HepG2 (cell line): ENCODE data around the gene NACC2. TPM values are rescaled to one million over a fixed set of nuclear protein-coding genes. Genes with fewer than 3 reads are reported as not detected.

ENCODE experiments used
- ATAC-seq: fragments of 200-7000 bp; cut with Tn5 transposase; 3 replicates; pipeline ENCODE4 v1.9.1; 2020; ENCODE audit warnings: mild to moderate bottlenecking, moderate library complexity
- BruUV-seq: library from RNA; stranded (reverse); fragments of 400-500 nt; replicated peaks from 2 replicates; lab custom pipeline; 2021; lab: Mats Ljungman, UMichigan
- CTCF ChIA-PET: fragments of 300-600 bp; formaldehyde crosslinking; extraction: SDS; loops from one replicate; lab custom pipeline; 2021; ENCODE audit warnings: low total read pairs, inconsistent platforms, low intra/inter-chr PET ratio; lab: Yijun Ruan, JAX
- POLR2A ChIA-PET: fragments of 350-600 bp; sonication (Branson Sonifier 250); formaldehyde crosslinking; loops from one replicate; lab custom pipeline; 2020; ENCODE audit warnings: antibody characterized with exemption, inconsistent platforms; lab: Yijun Ruan, JAX
- DNase-seq: peaks from one replicate; pipeline ENCODE4 v3.0.0-alpha.2; 2015; ENCODE audit warnings: low spot score
- FAIRE-seq: peaks from 3 replicates; lab custom pipeline; 2011; peaks lifted over from hg19 to GRCh38; lab: Jason Lieb, UNC
- H2AFZ ChIP-seq: one replicate; pipeline ENCODE4 v1.6.1; 2011; ENCODE audit warnings: low read length, inconsistent platforms
- H3K27ac ChIP-seq: fragments of 300-600 bp; 3 replicates; pipeline ENCODE4 v1.8.0; 2011; ENCODE audit warnings: mixed run types, mild to moderate bottlenecking, mixed read lengths, low read length, inconsistent platforms; ENCODE audit not compliant: insufficient read depth; ENCODE audit errors: extremely low read length
- H3K27me3 ChIP-seq, 2 experiments: fragments of 200-600 bp in 1 of 2; 2 replicates in 1 of 2; 3 replicates in 1 of 2; pipeline versions ENCODE4 v1.6.0 to v1.8.0; 2011; ENCODE audit warnings: low read length in 2 of 2, mild to moderate bottlenecking in 2 of 2, moderate library complexity in 2 of 2, inconsistent platforms in 1 of 2; ENCODE audit not compliant: insufficient read depth in 2 of 2, control insufficient read depth in 1 of 2
- H3K36me3 ChIP-seq, 2 experiments: fragments of 200-600 bp in 1 of 2; replicated peaks in 1 of 2; 2 replicates in 1 of 2; 3 replicates in 1 of 2; pipeline versions ENCODE4 v1.5.1 to v1.8.0; 2011; ENCODE audit warnings: low read length in 2 of 2, inconsistent platforms in 1 of 2; ENCODE audit not compliant: insufficient read depth in 2 of 2, control insufficient read depth in 1 of 2
- H3K4me1 ChIP-seq: 2 replicates; pipeline ENCODE4 v1.5.1; 2012; ENCODE audit warnings: low read length, inconsistent platforms; ENCODE audit not compliant: insufficient read depth
- H3K4me2 ChIP-seq: 2 replicates; pipeline ENCODE4 v1.6.0; 2011; ENCODE audit warnings: low read depth, low read length, inconsistent platforms
- H3K4me3 ChIP-seq, 3 experiments: fragments of 200-600 bp in 1 of 3; sonication (generic), shearing (Covaris generic) in 1 of 3; replicated peaks in 1 of 3; 2 replicates each; pipeline ENCODE4 v1.5.1; 2011 to 2016; ENCODE audit warnings: low read length in 3 of 3, inconsistent platforms in 2 of 3, low read depth in 2 of 3, mild to moderate bottlenecking in 2 of 3, control low read depth in 1 of 3, mixed read lengths in 1 of 3; ENCODE audit not compliant: insufficient read depth in 1 of 3
- H3K79me2 ChIP-seq: one replicate; pipeline ENCODE4 v1.6.1; 2011; ENCODE audit warnings: low read length, inconsistent platforms; ENCODE audit not compliant: insufficient read depth
- H3K9ac ChIP-seq: 2 replicates; pipeline ENCODE4 v1.6.0; 2011; ENCODE audit warnings: mild to moderate bottlenecking, low read depth, low read length, inconsistent platforms; ENCODE audit not compliant: insufficient read depth
- H3K9me3 ChIP-seq: 2 replicates; pipeline ENCODE4 v1.5.1; 2012; ENCODE audit warnings: mild to moderate bottlenecking, low read length
- H4K20me1 ChIP-seq: 2 replicates; pipeline ENCODE4 v1.6.0; 2011; ENCODE audit warnings: inconsistent platforms, mild to moderate bottlenecking, low read length, moderate library complexity; ENCODE audit not compliant: insufficient read depth
- BHLHE40 ChIP-seq: IDR thresholded peaks from 2 replicates; pipeline ENCODE4 v1.6.1; 2011; ENCODE audit warnings: low read length, improper control_type of control experiment
- CREB1 ChIP-seq, 2 experiments: fragments of 450-650 bp in 1 of 2; IDR thresholded peaks; 2 replicates each; pipeline ENCODE4 v1.6.1; 2016 to 2017; ENCODE audit warnings: control low read depth in 1 of 2, mild to moderate bottlenecking in 1 of 2, missing compliant biosample characterization in 1 of 2, missing genetic modification characterization in 1 of 2
- NRL ChIP-seq: sonication (generic); formaldehyde crosslinking; IDR thresholded peaks from 2 replicates; pipeline ENCODE4 v1.5.0; 2020; ENCODE audit warnings: missing genetic modification reagents, mild to moderate bottlenecking, moderate library complexity, borderline replicate concordance
- PCBP2 ChIP-seq: fragments of 200-400 bp; formaldehyde crosslinking; optimal IDR thresholded peaks from 2 replicates; pipeline ENCODE3; 2018; ENCODE audit warnings: low read length, low read depth; ENCODE audit not compliant: poor library complexity, severe bottlenecking
- SP5 ChIP-seq: IDR thresholded peaks from 2 replicates; pipeline ENCODE4 v1.6.1; 2016; ENCODE audit warnings: low read depth, borderline replicate concordance
- TSC22D2 ChIP-seq: sonication (generic); formaldehyde crosslinking; IDR thresholded peaks from 2 replicates; pipeline ENCODE4 v1.5.1; 2020; ENCODE audit warnings: missing genetic modification reagents, mild to moderate bottlenecking, borderline replicate concordance
- ZNF747 ChIP-seq: sonication (generic); formaldehyde crosslinking; IDR thresholded peaks from 2 replicates; pipeline ENCODE4 v1.8.1; 2023; ENCODE audit warnings: missing genetic modification reagents, mild to moderate bottlenecking, borderline replicate concordance
- ZNF776 ChIP-seq: sonication (generic); formaldehyde crosslinking; IDR thresholded peaks from 2 replicates; pipeline ENCODE4 v1.4.0; 2020; ENCODE audit warnings: mild to moderate bottlenecking, missing genetic modification reagents
- WGBS: methylation state at CpG from one replicate; pipeline ENCODE4 v1.1.6; 2017; ENCODE audit warnings: low lambda C conversion rate; 5-methylcytosine and 5-hydroxymethylcytosine counted together
- in situ Hi-C: cut with HindIII; loops from 2 replicates; pipeline ENCODE4 v1.10.0; 2017; ENCODE audit warnings: low pct_unique_long_range_greater_than_20kb; ENCODE audit not compliant: extremely low pct_ligation_motif_present
- intact Hi-C: fragments of 100-400 bp; cut with micrococcal nuclease; formaldehyde crosslinking; loops from one replicate; pipeline ENCODE4 v1.10.0; 2022; ENCODE audit not compliant: unreplicated experiment
- polyA plus RNA-seq, 8 experiments: library from polyadenylated mRNA; depleted of rRNA in 3 of 8; stranded (reverse) in 7 of 8; unstranded in 1 of 8; fragments of >200 nt; fragmentation: Illumina TruSeq in 4 of 8; extraction: Trizol in 4 of 8; gene quantifications; 2 replicates each; pipeline versions ENCODE4 v1.2.1 to v1.2.3, GENCODE V29; 2011 to 2016; ENCODE audit warnings: low read depth in 4 of 8, missing spikeins in 1 of 8, mixed read lengths in 1 of 8; ENCODE audit not compliant: insufficient read depth in 1 of 8
- total RNA-seq, 5 experiments: library from RNA; depleted of rRNA; stranded (reverse); fragments of >200 nt; fragmentation: Illumina TruSeq; extraction: Trizol; gene quantifications; 2 replicates each; pipeline ENCODE4 v1.2.3, GENCODE V29; 2016; ENCODE audit warnings: low read depth in 1 of 5
- TF ChIP-seq, protein P1 (sequence below): sonication (generic); formaldehyde crosslinking; IDR thresholded peaks from 2 replicates; pipeline ENCODE4 v1.4.0; 2020; ENCODE audit warnings: missing genetic modification reagents

Gene NACC2
- total and polyA plus RNA-seq, 2 of the 13 experiments (the other 11 are each of a cell fraction or from before 2014, with no cell fraction given): 5.9 to 12.3 TPM

DNA sequence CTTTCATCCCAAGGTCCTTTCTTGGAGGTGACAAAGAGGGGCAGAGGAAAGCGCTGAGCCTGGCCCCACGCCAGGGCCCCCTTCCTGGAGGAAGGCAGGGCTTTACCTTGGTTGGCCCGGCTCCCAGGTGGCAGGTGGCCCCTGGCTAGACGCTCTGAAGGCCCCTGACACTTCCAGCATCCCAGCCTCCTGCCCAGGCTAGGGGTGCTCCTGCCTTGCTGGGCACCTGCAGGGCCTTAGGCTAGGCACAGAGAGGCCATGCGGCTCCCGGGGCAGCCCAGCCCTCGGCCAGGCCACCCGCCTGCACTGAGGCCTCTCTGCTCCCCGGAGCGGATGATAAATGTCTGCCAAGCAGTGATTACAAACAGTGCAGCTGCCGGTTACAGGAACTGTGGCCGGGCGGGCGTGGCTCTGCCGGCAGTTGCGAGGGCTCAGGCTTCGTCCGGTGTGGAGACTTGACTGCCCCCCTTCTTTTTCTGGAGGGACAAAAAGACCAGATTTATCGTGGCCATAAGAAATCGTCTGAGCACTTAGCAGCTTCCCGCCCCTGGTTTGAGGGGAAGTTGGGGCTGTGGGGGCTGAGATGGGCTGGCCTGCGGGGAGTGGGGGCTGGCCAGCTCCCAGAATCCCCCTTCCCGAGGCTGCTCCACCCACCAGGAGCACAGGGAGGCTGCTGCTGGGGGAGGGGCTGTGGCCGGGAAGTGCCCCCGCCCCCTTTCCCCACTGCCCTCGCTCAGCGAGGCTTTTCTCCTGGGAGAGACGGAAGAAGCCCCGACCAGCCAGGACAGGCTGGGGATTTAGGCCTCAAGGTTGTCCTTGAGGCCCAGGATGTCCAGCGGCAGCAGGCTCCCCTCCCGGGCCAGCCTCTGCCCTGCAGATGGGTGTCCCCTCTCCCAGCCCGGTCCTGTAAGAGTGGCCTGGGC lies 102.3 kb downstream of the NACC2 start (continued):
- peak; percentile 40; the same call in 1 of the 2 replicates for TF ChIP-seq TSC22D2 (CRISPR knock-in tag)
- no peak for TF ChIP-seq BHLHE40
- TF ChIP-seq NRL (CRISPR knock-in tag): peak; percentile 62; the same call in 1 of the 2 replicates
- no peak for TF ChIP-seq PCBP2
- peak; percentile 96 for TF ChIP-seq SP5
- TF ChIP-seq CREB1 (IDR thresholded peaks at IDR 0.05): no peak
- no peak for TF ChIP-seq CREB1 (CRISPR knock-in tag; IDR thresholded peaks at IDR 0.05)
- peak; percentile 56; the same call in 1 of the 2 replicates for TF ChIP-seq ZNF747 (CRISPR knock-in tag)

DNA sequence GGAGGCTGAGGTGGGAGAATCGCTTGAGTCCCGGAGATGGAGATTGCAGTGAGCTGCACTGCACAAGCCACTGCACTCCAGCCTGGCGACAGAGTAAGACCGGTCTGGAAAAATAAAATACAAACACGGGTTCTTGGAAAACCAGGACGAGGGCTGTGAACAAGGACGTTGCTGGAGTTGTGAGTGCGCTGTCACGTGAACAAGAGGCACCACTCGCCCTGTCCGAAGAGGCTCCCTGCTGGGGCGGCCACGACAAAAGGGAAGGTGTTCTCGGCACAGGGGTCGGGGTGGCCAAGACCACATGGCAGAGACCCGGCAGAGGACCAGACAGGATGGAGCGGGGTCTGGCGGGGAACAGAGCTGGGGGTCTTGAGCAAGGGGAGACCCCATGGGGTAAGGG lies 103.3 kb downstream of the NACC2 start:
- DNase-seq (no peak), FAIRE-seq (no peak), ATAC-seq (no peak)
- no peak overlapping the region for H3K27ac ChIP-seq
- no peaks in the 10 kb centered on the region for H3K36me3 ChIP-seq
- peaks cover 70% of the 10 kb centered on the region for H3K4me1 ChIP-seq
- H3K79me2 ChIP-seq: no peaks in the 10 kb centered on the region
- no peak overlapping the region for H2AFZ ChIP-seq
- WGBS: 76% methylated on average over 18 of the region's 18 CpGs
- peak overlapping the region; percentile 94; the same call in 1 of the 2 replicates for H3K9ac ChIP-seq
- in situ Hi-C loops (loop anchor here (25.0 kb wide), 1 partner anchor 271 kb away; no protein-coding TSS in a partner anchor), intact Hi-C loops (loop anchor here (1.0 to 5.0 kb wide), 2 partner anchors 17 to 61 kb away; no protein-coding TSS in a partner anchor)
- H3K27me3 ChIP-seq: peaks cover 2 to 26% of the 10 kb centered on the region in 2 experiments; a peak in 3 of 5 replicates
- H3K4me2 ChIP-seq: peak overlapping the region; percentile 99
- CTCF ChIA-PET: no interaction called here
- TF ChIP-seq ZNF776 (CRISPR knock-in tag): no peak
- TF ChIP-seq, protein P1, sequence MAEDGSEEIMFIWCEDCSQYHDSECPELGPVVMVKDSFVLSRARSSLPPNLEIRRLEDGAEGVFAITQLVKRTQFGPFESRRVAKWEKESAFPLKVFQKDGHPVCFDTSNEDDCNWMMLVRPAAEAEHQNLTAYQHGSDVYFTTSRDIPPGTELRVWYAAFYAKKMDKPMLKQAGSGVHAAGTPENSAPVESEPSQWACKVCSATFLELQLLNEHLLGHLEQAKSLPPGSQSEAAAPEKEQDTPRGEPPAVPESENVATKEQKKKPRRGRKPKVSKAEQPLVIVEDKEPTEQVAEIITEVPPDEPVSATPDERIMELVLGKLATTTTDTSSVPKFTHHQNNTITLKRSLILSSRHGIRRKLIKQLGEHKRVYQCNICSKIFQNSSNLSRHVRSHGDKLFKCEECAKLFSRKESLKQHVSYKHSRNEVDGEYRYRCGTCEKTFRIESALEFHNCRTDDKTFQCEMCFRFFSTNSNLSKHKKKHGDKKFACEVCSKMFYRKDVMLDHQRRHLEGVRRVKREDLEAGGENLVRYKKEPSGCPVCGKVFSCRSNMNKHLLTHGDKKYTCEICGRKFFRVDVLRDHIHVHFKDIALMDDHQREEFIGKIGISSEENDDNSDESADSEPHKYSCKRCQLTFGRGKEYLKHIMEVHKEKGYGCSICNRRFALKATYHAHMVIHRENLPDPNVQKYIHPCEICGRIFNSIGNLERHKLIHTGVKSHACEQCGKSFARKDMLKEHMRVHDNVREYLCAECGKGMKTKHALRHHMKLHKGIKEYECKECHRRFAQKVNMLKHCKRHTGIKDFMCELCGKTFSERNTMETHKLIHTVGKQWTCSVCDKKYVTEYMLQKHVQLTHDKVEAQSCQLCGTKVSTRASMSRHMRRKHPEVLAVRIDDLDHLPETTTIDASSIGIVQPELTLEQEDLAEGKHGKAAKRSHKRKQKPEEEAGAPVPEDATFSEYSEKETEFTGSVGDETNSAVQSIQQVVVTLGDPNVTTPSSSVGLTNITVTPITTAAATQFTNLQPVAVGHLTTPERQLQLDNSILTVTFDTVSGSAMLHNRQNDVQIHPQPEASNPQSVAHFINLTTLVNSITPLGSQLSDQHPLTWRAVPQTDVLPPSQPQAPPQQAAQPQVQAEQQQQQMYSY (CRISPR knock-in tag): 0 out of 2 replicates have a peak, but pooled peaks have one; percentile 43
- POLR2A ChIA-PET: interaction anchor here (0.8 to 4.6 kb wide), 8 partner anchors 11 to 127 kb away, joined by 3 to 99 read pairs (median 44); partner anchors contain the start of genes NACC2 and TMEM250
- no peaks in the 10 kb centered on the region for H3K9me3 ChIP-seq
- peak overlapping the region in 1 of 3 experiments; percentile 88; a peak in 1 of 6 replicates for H3K4me3 ChIP-seq
- no TSS peak for BruUV-seq
- H4K20me1 ChIP-seq: no peaks in the 10 kb centered on the region
